H1 (cell line): Measurements from ENCODE around the gene TAX1BP3. TPM values are rescaled to one million over a fixed set of nuclear protein-coding genes. Genes with fewer than 3 reads are reported as not detected.

Source experiments
- CTCF ChIA-PET: fragments of 300-600 bp; sonication (Branson Sonifier 250); formaldehyde crosslinking; loops from one replicate; lab custom pipeline; 2021; ENCODE audit not compliant: partially characterized antibody; lab: Charles Lee
- POLR2A ChIA-PET: fragments of 300-600 bp; sonication (Branson Sonifier 250); formaldehyde crosslinking; loops from one replicate; lab custom pipeline; 2021; ENCODE audit warnings: inconsistent platforms; ENCODE audit not compliant: partially characterized antibody; lab: Charles Lee
- DNase-seq, 2 experiments: peaks; one replicate each; pipeline versions ENCODE4 v3.0.0 to v3.0.0-alpha.2; 2010 to 2022; ENCODE audit warnings: low spot score in 2 of 2, low read depth in 1 of 2, mixed read lengths in 1 of 2
- FAIRE-seq: peaks from 2 replicates; lab custom pipeline; 2011; peaks lifted over from hg19 to GRCh38; lab: Jason Lieb, UNC
- H2AFZ ChIP-seq: 2 replicates; pipeline ENCODE4 v1.8.1; 2012; ENCODE audit warnings: low read length, inconsistent platforms
- H2AK5ac ChIP-seq: 2 replicates; pipeline ENCODE4 v1.6.1; 2013; ENCODE audit warnings: low read depth, low read length
- H2BK120ac ChIP-seq: replicated peaks from 2 replicates; pipeline ENCODE3; 2013; ENCODE audit warnings: low read depth, low read length, inconsistent platforms
- H2BK12ac ChIP-seq: 2 replicates; pipeline ENCODE4 v1.6.1; 2013; ENCODE audit warnings: low read depth, low read length
- H2BK15ac ChIP-seq: 2 replicates; pipeline ENCODE4 v1.6.1; 2013; ENCODE audit warnings: low read length
- H2BK20ac ChIP-seq: 2 replicates; pipeline ENCODE4 v1.6.1; 2013; ENCODE audit warnings: low read length
- H2BK5ac ChIP-seq: 2 replicates; pipeline ENCODE4 v1.6.1; 2013; ENCODE audit warnings: low read depth, low read length
- H3K14ac ChIP-seq: 2 replicates; pipeline ENCODE4 v1.6.1; 2013; ENCODE audit warnings: inconsistent platforms; ENCODE audit not compliant: insufficient read length
- H3K18ac ChIP-seq: 2 replicates; pipeline ENCODE4 v1.6.1; 2013; ENCODE audit warnings: low read length; ENCODE audit errors: extremely low read depth
- H3K23ac ChIP-seq: 2 replicates; pipeline ENCODE4 v1.6.1; 2013; ENCODE audit warnings: inconsistent platforms; ENCODE audit not compliant: insufficient read length
- H3K23me2 ChIP-seq: 2 replicates; pipeline ENCODE4 v1.6.1; 2013; ENCODE audit warnings: low read depth, low read length
- H3K27ac ChIP-seq: 2 replicates; pipeline ENCODE4 v1.6.1; 2011; ENCODE audit warnings: low read depth, low read length, inconsistent platforms
- H3K27me3 ChIP-seq, 4 experiments: replicated peaks in 1 of 4; 1 replicate in 1 of 4; 2 replicates in 3 of 4; pipeline versions ENCODE4 v1.6.1 to v1.8.1; 2011 to 2013; ENCODE audit warnings: low read length in 3 of 4, mild to moderate bottlenecking in 3 of 4, inconsistent platforms in 2 of 4, mixed read lengths in 2 of 4, moderate library complexity in 1 of 4; ENCODE audit not compliant: control insufficient read depth in 3 of 4, insufficient read depth in 3 of 4; ENCODE audit errors: extremely low read depth in 1 of 4
- H3K36me3 ChIP-seq, 4 experiments: 2 replicates each; pipeline versions ENCODE4 v1.6.1 to v1.8.1; 2011 to 2013; ENCODE audit warnings: mild to moderate bottlenecking in 4 of 4, low read length in 3 of 4, moderate library complexity in 2 of 4, control low read depth in 1 of 4, inconsistent platforms in 1 of 4; ENCODE audit not compliant: insufficient read depth in 4 of 4, control insufficient read depth in 2 of 4
- H3K4ac ChIP-seq: replicated peaks from 2 replicates; pipeline ENCODE3; 2013; ENCODE audit warnings: low read length, low read depth, mixed read lengths, inconsistent platforms; ENCODE audit not compliant: insufficient read length
- H3K4me1 ChIP-seq, 4 experiments: replicated peaks in 1 of 4; 1 replicate in 1 of 4; 2 replicates in 3 of 4; pipeline versions ENCODE4 v1.6.1 to v1.8.1; 2011 to 2013; ENCODE audit warnings: low read length in 3 of 4, inconsistent platforms in 2 of 4, mixed read lengths in 1 of 4; ENCODE audit not compliant: insufficient read depth in 4 of 4, control insufficient read depth in 3 of 4
- H3K4me2 ChIP-seq, 2 experiments: 2 replicates each; pipeline versions ENCODE4 v1.6.1 to v1.8.1; 2011 to 2013; ENCODE audit warnings: low read depth in 2 of 2, low read length in 2 of 2, control low read depth in 1 of 2, inconsistent platforms in 1 of 2, mild to moderate bottlenecking in 1 of 2; ENCODE audit not compliant: insufficient read depth in 1 of 2
- H3K4me3 ChIP-seq, 4 experiments: fragments of 200-600, 300-600 bp in 1 of 4; sonication (generic), shearing (Covaris generic), sonication (Bioruptor Twin) in 1 of 4; 2 replicates each; pipeline versions ENCODE4 v1.5.1 to v1.8.1; 2011 to 2016; ENCODE audit warnings: low read length in 4 of 4, low read depth in 3 of 4, control low read depth in 2 of 4, inconsistent platforms in 2 of 4, mild to moderate bottlenecking in 2 of 4, mixed read lengths in 1 of 4, moderate library complexity in 1 of 4; ENCODE audit not compliant: insufficient read depth in 2 of 4; ENCODE audit errors: extremely low read depth in 1 of 4
- H3K56ac ChIP-seq: replicated peaks from 2 replicates; pipeline ENCODE3; 2013; ENCODE audit warnings: low read depth, mild to moderate bottlenecking, mixed read lengths, low read length, inconsistent platforms; ENCODE audit not compliant: insufficient read length
- H3K79me1 ChIP-seq: 2 replicates; pipeline ENCODE4 v1.6.1; 2013; ENCODE audit warnings: low read depth, low read length, control low read depth
- H3K79me2 ChIP-seq, 2 experiments: 2 replicates each; pipeline versions ENCODE4 v1.6.1 to v1.8.1; 2012 to 2013; ENCODE audit warnings: low read length in 2 of 2, mild to moderate bottlenecking in 2 of 2, inconsistent platforms in 1 of 2; ENCODE audit not compliant: insufficient read depth in 2 of 2, control insufficient read depth in 1 of 2
- H3K9ac ChIP-seq, 4 experiments: replicated peaks in 1 of 4; 1 replicate in 1 of 4; 2 replicates in 3 of 4; pipeline versions ENCODE4 v1.6.1 to v1.8.1; 2011 to 2013; ENCODE audit warnings: low read depth in 3 of 4, low read length in 3 of 4, control low read depth in 2 of 4, mild to moderate bottlenecking in 2 of 4, moderate library complexity in 2 of 4, inconsistent platforms in 1 of 4; ENCODE audit errors: extremely low read depth in 1 of 4
- H3K9me3 ChIP-seq, 2 experiments: 2 replicates each; pipeline versions ENCODE4 v1.6.1 to v1.8.1; 2012 to 2013; ENCODE audit warnings: mild to moderate bottlenecking in 2 of 2, moderate library complexity in 2 of 2, control low read depth in 1 of 2, inconsistent platforms in 1 of 2, low read depth in 1 of 2, low read length in 1 of 2, mixed read lengths in 1 of 2; ENCODE audit not compliant: insufficient read depth in 2 of 2
- H4K20me1 ChIP-seq, 2 experiments: replicated peaks in 1 of 2; 2 replicates each; pipeline versions ENCODE3 to v1.8.1; 2011 to 2013; ENCODE audit warnings: inconsistent platforms in 2 of 2, low read length in 2 of 2, mild to moderate bottlenecking in 1 of 2; ENCODE audit not compliant: insufficient read depth in 2 of 2, control insufficient read depth in 1 of 2
- H4K5ac ChIP-seq: 2 replicates; pipeline ENCODE4 v1.6.1; 2013; ENCODE audit warnings: low read length, low read depth, mixed read lengths, inconsistent platforms; ENCODE audit not compliant: insufficient read length
- H4K8ac ChIP-seq: 2 replicates; pipeline ENCODE4 v1.8.0; 2013; ENCODE audit warnings: mild to moderate bottlenecking, moderate library complexity, low read length, inconsistent platforms; ENCODE audit not compliant: insufficient read depth; ENCODE audit errors: extremely low read depth
- H4K91ac ChIP-seq: replicated peaks from 2 replicates; pipeline ENCODE3; 2013; ENCODE audit warnings: low read length, mixed read lengths, inconsistent platforms; ENCODE audit not compliant: insufficient read length
- CBX8 ChIP-seq: fragments of 300-800, 300-1000 bp; sonication (generic); IDR thresholded peaks from 2 replicates; pipeline ENCODE4 v1.7.1; 2016; ENCODE audit warnings: low read depth, low read length, borderline replicate concordance
- MAFK ChIP-seq: IDR thresholded peaks from 2 replicates; pipeline ENCODE4 v1.6.1; 2012; ENCODE audit warnings: low read depth, mild to moderate bottlenecking, improper control_type of control experiment, low read length
- NRF1 ChIP-seq: IDR thresholded peaks from 2 replicates; pipeline ENCODE4 v1.6.1; 2011; ENCODE audit warnings: mild to moderate bottlenecking, low read depth, low read length, improper control_type of control experiment
- SIX5 ChIP-seq: IDR thresholded peaks from 2 replicates; pipeline ENCODE4 v1.6.1; 2011; ENCODE audit warnings: mild to moderate bottlenecking, low read depth, low read length
- SP2 ChIP-seq: IDR thresholded peaks from 2 replicates; pipeline ENCODE4 v1.6.1; 2012; ENCODE audit warnings: mild to moderate bottlenecking, low read length, inconsistent platforms
- SP4 ChIP-seq: IDR thresholded peaks from 2 replicates; pipeline ENCODE4 v1.6.1; 2012; ENCODE audit warnings: low read length, inconsistent platforms
- SRF ChIP-seq: IDR thresholded peaks from 2 replicates; pipeline ENCODE4 v1.6.1; 2011; ENCODE audit warnings: mild to moderate bottlenecking, low read depth, low read length, moderate library complexity
- TAF7 ChIP-seq: optimal IDR thresholded peaks from 2 replicates; pipeline ENCODE3; 2011; ENCODE audit warnings: low read depth, mild to moderate bottlenecking, inconsistent platforms, low read length, moderate library complexity, borderline replicate concordance
- ZNF274 ChIP-seq: IDR thresholded peaks from 2 replicates; pipeline ENCODE4 v1.7.0; 2012; ENCODE audit warnings: low read length, borderline replicate concordance; ENCODE audit errors: extremely low read depth
- WGBS, 2 experiments: shearing (Covaris generic) in 1 of 2; methylation state at CpG; one replicate each; pipeline versions ENCODE4 v1.1.6 to v1.1.7; 2013 to 2015; ENCODE audit warnings: low lambda C conversion rate in 2 of 2, mixed read lengths in 2 of 2, inconsistent platforms in 1 of 2, low coverage in 1 of 2, missing lambda C conversion rate in 1 of 2; ENCODE audit not compliant: insufficient replicate concordance in 2 of 2, insufficient coverage in 1 of 2, insufficient read length in 1 of 2; ENCODE audit errors: extremely low coverage in 1 of 2, missing lambda C conversion rate in 1 of 2; 5-methylcytosine and 5-hydroxymethylcytosine counted together
- polyA plus RNA-seq, 7 experiments: library from polyadenylated mRNA; depleted of rRNA in 3 of 7; stranded (reverse) in 5 of 7; unstranded in 2 of 7; fragments of >200 nt in 5 of 7; fragments of 200-250 nt in 2 of 7; gene quantifications; 1 replicate in 5 of 7; 2 replicates in 1 of 7; 4 replicates in 1 of 7; pipeline versions ENCODE4 v1.2.1 to v1.2.3, GENCODE V29; 2011 to 2013; ENCODE audit warnings: missing spikeins in 2 of 7, mixed read lengths in 2 of 7
- total RNA-seq: library from RNA; stranded (reverse); fragmentation: NEBNext Ultra II Directional; extraction: Animal tissue kit (Norgen Biotek cat#: 25700); gene quantifications from 2 replicates; pipeline ENCODE4 v1.2.1, GENCODE V29; 2021

Gene TAX1BP3
- total and polyA plus RNA-seq, 2 of the 8 experiments (the other 6 are each of a cell fraction or from before 2014, with no cell fraction given): 65.3 to 81.8 TPM

DNA sequence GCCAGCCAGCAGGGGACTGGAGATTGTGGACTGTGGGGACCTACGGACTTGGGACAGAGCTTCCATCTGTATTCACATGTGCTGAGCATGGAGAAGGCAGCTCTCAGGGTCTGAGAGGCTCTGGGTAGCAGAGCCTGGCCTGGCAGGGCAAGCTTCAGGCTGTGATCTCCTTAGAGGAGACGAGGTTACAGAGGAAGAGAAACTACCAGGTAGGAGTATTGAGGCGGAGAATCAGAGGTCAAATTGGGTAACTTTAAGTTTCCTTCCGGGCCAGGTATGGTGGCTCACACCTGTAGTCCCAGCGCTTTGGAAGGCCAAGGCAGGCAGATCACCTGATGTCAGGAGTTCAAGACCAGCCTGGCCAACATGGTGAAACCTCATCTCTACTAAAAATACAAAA lies 23.1 kb downstream of the TAX1BP3 start:
- FAIRE-seq (no peak), DNase-seq (no peak)
- Histone ChIP-seq H2BK20ac (no peak overlapping the region), H2BK12ac (no peak overlapping the region), H3K9me3 (no peaks in the 10 kb centered on the region), H4K5ac (no peak overlapping the region), H3K4me3 (no peak overlapping the region), H3K4me2 (no peak overlapping the region), H3K36me3 (peaks cover 0 to 10% (median 2%) of the 10 kb centered on the region in 4 experiments; a peak in 6 of 8 replicates), H4K91ac (no peak overlapping the region), H2BK120ac (no peak overlapping the region), H3K14ac (no peak overlapping the region), H3K27ac (no peak overlapping the region), H4K8ac (no peak overlapping the region), H3K4me1 (peaks cover 0 to 6% (median 4%) of the 10 kb centered on the region in 4 experiments; a peak in 2 of 7 replicates), H3K56ac (no peak overlapping the region), H2AFZ (no peak overlapping the region), H3K27me3 (no peaks in the 10 kb centered on the region), H4K20me1 (peaks cover 1 to 2% of the 10 kb centered on the region in 2 experiments), H3K9ac (no peak overlapping the region), H2BK5ac (no peak overlapping the region), H3K23me2 (no peaks in the 10 kb centered on the region), H3K79me2 (no peaks in the 10 kb centered on the region; a peak in 1 of 4 replicates), H3K79me1 (no peaks in the 10 kb centered on the region), H3K18ac (no peak overlapping the region), H2AK5ac (no peak overlapping the region), H2BK15ac (no peak overlapping the region), H3K23ac (no peak overlapping the region), H3K4ac (no peak overlapping the region)
- ChIA-PET CTCF (interaction anchor here (0.7 kb wide), 2 partner anchors 112 to 634 kb away, joined by 3 to 4 read pairs; no protein-coding TSS in a partner anchor), POLR2A (interaction anchor here (1.2 to 18.4 kb wide), 4 partner anchors 9 to 18 kb away, joined by 3 to 194 read pairs (median 12); partner anchors contain the start of genes EMC6, SHPK and TAX1BP3)
- WGBS, 2 experiments: 74% methylated on average over 5 of the region's 5 CpGs; no CpG with 5 or more reads in 1 of the 2 experiments
- no peak for TF ChIP-seq SRF
- TF ChIP-seq MAFK: no peak
- no peak for TF ChIP-seq CBX8
- TF ChIP-seq TAF7: no peak
- no peak for TF ChIP-seq SP2
- TF ChIP-seq ZNF274: no peak
- no peak for TF ChIP-seq SIX5
- TF ChIP-seq NRF1: no peak
- no peak for TF ChIP-seq SP4
